Muscle of leg (tissue), 11 donors: ENCODE data around the gene PAIP1. TPM values are rescaled to one million over a fixed set of nuclear protein-coding genes. Genes with fewer than 3 reads are reported as not detected.
"Not testable (repeated sequence)": the region's sequence is repeated elsewhere in the genome, so short reads cannot be mapped to it uniquely, and the experiment has no call there.

Source experiments
- DNase-seq: peaks from one replicate; pipeline ENCODE4 v3.0.0; 2013
- H3K27ac ChIP-seq: one replicate; pipeline ENCODE4 v1.5.1; 2013; ENCODE audit warnings: mild to moderate bottlenecking, low read length, control low read depth
- H3K27me3 ChIP-seq: one replicate; pipeline ENCODE4 v1.6.1; 2013; ENCODE audit warnings: low read length; ENCODE audit not compliant: control insufficient read depth, insufficient read depth
- H3K36me3 ChIP-seq: one replicate; pipeline ENCODE4 v1.6.1; 2013; ENCODE audit warnings: low read length; ENCODE audit not compliant: control insufficient read depth, insufficient read depth
- H3K4me1 ChIP-seq: one replicate; pipeline ENCODE4 v1.6.1; 2013; ENCODE audit warnings: low read length; ENCODE audit not compliant: control insufficient read depth, insufficient read depth
- H3K4me3 ChIP-seq: one replicate; pipeline ENCODE4 v1.5.1; 2013; ENCODE audit warnings: low read length, control low read depth
- H3K9me3 ChIP-seq: replicated peaks from 2 replicates; pipeline ENCODE4 v1.6.1; 2013; ENCODE audit warnings: low read depth, low read length; ENCODE audit not compliant: control insufficient read depth
- WGBS: methylation state at CpG from one replicate; pipeline ENCODE4 v1.1.5; 2013; ENCODE audit warnings: missing lambda C conversion rate; ENCODE audit not compliant: insufficient coverage; 5-methylcytosine and 5-hydroxymethylcytosine counted together
- polyA plus RNA-seq, 8 donors: library from polyadenylated mRNA; unstranded; fragments of 120-200 nt; gene quantifications; one replicate each; pipeline versions ENCODE4 v1.2.1 to v1.2.3, GENCODE V29; 2013; ENCODE audit warnings: inconsistent platforms in 1 of 8, low replicate concordance in 1 of 8; ENCODE audit not compliant: insufficient read length in 8 of 8, insufficient read depth in 1 of 8
- total RNA-seq: library from RNA; stranded (reverse); fragments of 120-200 nt; gene quantifications from one replicate; pipeline ENCODE4 v1.2.4, GENCODE V29; 2013

Gene PAIP1
- total and polyA plus RNA-seq, 9 donors, result 81.6 to 108 (median 92.4) TPM

- Histone ChIP-seq H3K36me3 (peaks cover 26% of the 10 kb centered on the region), H3K4me1 (no peaks in the 10 kb centered on the region), H3K27ac (no peak overlapping the region), H3K27me3 (no peaks in the 10 kb centered on the region), H3K9me3 (no peaks in the 10 kb centered on the region), H3K4me3 (no peak overlapping the region)
- DNase-seq, result no peak
Measured at GRCh38 chr5:43536972-43537371, 19.9 kb downstream of the PAIP1 start.

- DNase-seq, result no peak
- peaks cover 31% of the 10 kb centered on the region for H3K36me3 ChIP-seq
- H3K4me1 ChIP-seq, result no peaks in the 10 kb centered on the region
- 100% methylated on average over 1 of the region's 2 CpGs for WGBS
- no peaks in the 10 kb centered on the region for H3K27me3 ChIP-seq
- H3K27ac ChIP-seq, result no peak overlapping the region
- no peaks in the 10 kb centered on the region for H3K9me3 ChIP-seq
- H3K4me3 ChIP-seq, result no peak overlapping the region
Measured at GRCh38 chr5:43533646-43534045, 23.2 kb downstream of the PAIP1 start.

- H3K36me3 ChIP-seq, result peaks cover 34% of the 10 kb centered on the region
- WGBS, result 100% methylated on average over 1 of the region's 2 CpGs
Measured at GRCh38 chr5:43530648-43531047, 26.2 kb downstream of the PAIP1 start.

GRCh38 chr5:43523662-43524072, 33.2 kb downstream of the PAIP1 start:
- 80% methylated on average over 1 of the region's 2 CpGs for WGBS
- Histone ChIP-seq H3K4me3 (no peak overlapping the region), H3K9me3 (no peaks in the 10 kb centered on the region), H3K27me3 (no peaks in the 10 kb centered on the region), H3K36me3 (peaks cover 23% of the 10 kb centered on the region), H3K27ac (no peak overlapping the region), H3K4me1 (peaks cover 2% of the 10 kb centered on the region)
- DNase-seq, result peak; percentile 46

More at GRCh38 chr5:43530648-43531047, 26.2 kb downstream of the PAIP1 start:
- H3K9me3 ChIP-seq, result no peaks in the 10 kb centered on the region
- H3K27me3 ChIP-seq, result no peaks in the 10 kb centered on the region
- DNase-seq, result no peak
- H3K27ac ChIP-seq, result no peak overlapping the region
- no peaks in the 10 kb centered on the region for H3K4me1 ChIP-seq
- H3K4me3 ChIP-seq, result no peak overlapping the region

- H3K27me3 ChIP-seq, result no peaks in the 10 kb centered on the region
- H3K9me3 ChIP-seq, result no peaks in the 10 kb centered on the region
- peaks cover 18% of the 10 kb centered on the region for H3K36me3 ChIP-seq
- H3K4me3 ChIP-seq, result no peak overlapping the region
- H3K27ac ChIP-seq, result no peak overlapping the region
- 100% methylated on average over 1 of the region's 1 CpG for WGBS
- peaks cover 4% of the 10 kb centered on the region for H3K4me1 ChIP-seq
- DNase-seq, result no peak
Measured at GRCh38 chr5:43520615-43521014, 36.3 kb downstream of the PAIP1 start.

- no peaks in the 10 kb centered on the region for H3K27me3 ChIP-seq
- peak overlapping the region; percentile 54 for H3K4me3 ChIP-seq
- H3K36me3 ChIP-seq, result no peaks in the 10 kb centered on the region
- no CpG with 5 or more reads among the region's 1 CpG for WGBS
- no peaks in the 10 kb centered on the region for H3K9me3 ChIP-seq
- DNase-seq, result no peak
- H3K27ac ChIP-seq, result peak overlapping the region; percentile 89
- H3K4me1 ChIP-seq, result peaks cover 2% of the 10 kb centered on the region
Measured at GRCh38 chr5:43515678-43516048, 41.2 kb downstream of the PAIP1 start.

- peak; percentile 99 for DNase-seq
- H3K4me3 ChIP-seq, result peak within 1 kb of the TSS; percentile 54
- WGBS, result 3% methylated on average over 11 of the region's 35 CpGs
Measured at GRCh38 chr5:43514816-43515677, 41.8 kb downstream of the PAIP1 start, which contains the start of gene C5orf34. Gene C5orf34 (minus strand): TSS chr5:43515148. CDS start chr5:43509339, 5,809 bp downstream.

GRCh38 chr5:43514471-43514815, 42.4 kb downstream of the PAIP1 start:
- Histone ChIP-seq H3K27ac (peak overlapping the region; percentile 91), H3K36me3 (no peaks in the 10 kb centered on the region), H3K9me3 (no peaks in the 10 kb centered on the region), H3K4me3 (peak overlapping the region; percentile 54), H3K27me3 (no peaks in the 10 kb centered on the region), H3K4me1 (peaks cover 2% of the 10 kb centered on the region)
- WGBS, result 0% methylated on average over 4 of the region's 6 CpGs
- DNase-seq, result no peak

More at GRCh38 chr5:43514816-43515677, 41.8 kb downstream of the PAIP1 start, which contains the start of gene C5orf34:
- no peaks in the 10 kb centered on the region for H3K9me3 ChIP-seq
- H3K27ac ChIP-seq, result peak within 1 kb of the TSS; percentile 91
- peaks cover 2% of the 10 kb centered on the region for H3K4me1 ChIP-seq
- no peaks in the 10 kb centered on the region for H3K36me3 ChIP-seq
- H3K27me3 ChIP-seq, result no peaks in the 10 kb centered on the region

- Histone ChIP-seq H3K4me3 (peak overlapping the region; percentile 54), H3K27me3 (no peaks in the 10 kb centered on the region), H3K4me1 (peaks cover 2% of the 10 kb centered on the region), H3K36me3 (no peaks in the 10 kb centered on the region), H3K9me3 (no peaks in the 10 kb centered on the region), H3K27ac (peak overlapping the region; percentile 91)
- no peak for DNase-seq
- no CpG with 5 or more reads among the region's 4 CpGs for WGBS
Measured at GRCh38 chr5:43514025-43514424, 42.9 kb downstream of the PAIP1 start.

- not testable (repeated sequence) for H3K4me1 ChIP-seq, H3K27me3 ChIP-seq, H3K9me3 ChIP-seq, DNase-seq, H3K36me3 ChIP-seq, H3K4me3 ChIP-seq, H3K27ac ChIP-seq
- WGBS, result 95% methylated on average over 24 of the region's 36 CpGs
Measured at GRCh38 chr5:43511062-43511461, 45.8 kb downstream of the PAIP1 start.
